Stimulated activated CD4-positive, alpha-beta T cell treated with anti-CD3 and anti-CD28 coated beads, Interleukin-15, amount 100 ng/mL, for 48 hours (primary cell): ENCODE measurements around the gene NPTX2.

Experiments
- DNase-seq, 2 donors: peaks; one replicate each; pipeline ENCODE4 v3.0.0-alpha.2; 2020; ENCODE audit warnings: low read depth in 2 of 2

The NPTX2 gene

DNA sequence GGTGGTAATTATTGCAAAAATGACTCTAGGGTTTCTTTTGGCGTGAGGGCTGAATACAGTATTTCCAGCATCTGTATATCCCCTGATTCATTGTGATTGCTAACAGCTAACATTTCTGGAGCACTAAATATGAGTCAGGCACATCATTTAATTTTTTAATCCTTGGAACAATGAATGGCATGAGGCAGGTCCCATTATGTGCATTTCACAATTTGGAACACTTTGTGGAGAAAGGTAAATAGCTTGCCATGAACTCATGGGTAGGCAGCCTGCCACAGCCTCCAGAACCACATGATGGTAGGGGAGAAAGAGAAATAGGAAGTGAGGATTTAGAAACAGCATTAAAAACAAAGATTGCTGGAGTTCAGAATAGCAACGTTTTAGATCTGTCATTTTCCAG lies 1.7 kb downstream of the NPTX2 start:
- DNase-seq = no peak

- no peak for DNase-seq
Measured at GRCh38 chr7:98619450-98620321, 2.6 kb downstream of the NPTX2 start.

- no peak for DNase-seq
Measured at GRCh38 chr7:98621573-98622482, 4.7 kb downstream of the NPTX2 start.

DNA sequence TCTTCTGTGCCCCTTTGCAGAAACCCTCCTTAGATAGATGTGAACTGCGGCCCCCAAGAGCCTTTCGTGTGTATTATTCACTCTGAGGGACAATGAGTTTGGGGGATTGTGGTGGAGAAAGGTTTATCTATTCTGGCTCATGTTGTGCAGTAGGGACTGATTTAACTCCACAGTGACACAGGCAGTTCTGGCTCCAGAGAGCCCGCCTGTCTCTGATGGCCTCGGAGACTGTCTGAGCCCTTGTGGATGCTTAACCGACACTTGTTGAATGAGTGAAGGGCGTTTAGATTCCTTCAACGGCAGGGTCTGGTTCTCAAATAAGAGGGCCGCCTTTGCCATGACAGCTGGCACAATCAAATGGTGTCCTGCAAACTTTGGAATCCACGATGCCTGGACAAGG lies 5.8 kb downstream of the NPTX2 start:
- no peak for DNase-seq

- no peak for DNase-seq
Measured at GRCh38 chr7:98624846-98625420, 7.8 kb downstream of the NPTX2 start.

- no peak for DNase-seq
Measured at GRCh38 chr7:98626460-98627412, 9.7 kb downstream of the NPTX2 start.

GRCh38 chr7:98627413-98627790 lies 10.3 kb downstream of the NPTX2 start:
- DNase-seq = no peak

- no peak for DNase-seq
Measured at GRCh38 chr7:98628418-98628817, 11.3 kb downstream of the NPTX2 start.

DNA sequence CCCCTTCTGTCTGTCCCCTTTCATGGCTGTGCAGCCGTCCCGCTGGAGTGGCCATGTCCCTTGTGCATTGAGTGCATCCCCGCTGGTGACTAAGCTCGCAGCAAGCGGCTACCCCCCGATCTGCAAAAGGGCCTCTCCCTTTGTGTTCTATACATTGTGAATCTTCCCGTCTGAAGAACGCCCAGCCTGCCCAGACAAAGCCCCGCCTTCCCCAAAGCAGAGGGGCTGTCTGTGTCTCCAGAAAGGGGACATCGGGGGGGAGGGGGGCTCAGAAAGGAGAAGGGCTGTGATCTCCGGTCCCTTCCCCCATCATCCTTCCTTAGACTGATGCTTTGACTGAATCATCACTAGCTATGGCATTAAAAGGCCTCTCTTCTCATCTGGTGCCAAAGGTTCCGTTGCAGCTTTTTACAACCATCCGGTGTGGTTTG lies 11.9 kb downstream of the NPTX2 start:
- DNase-seq = no peak

GRCh38 chr7:98630149-98630548 lies 13.1 kb downstream of the NPTX2 start:
- no peak for DNase-seq

DNA sequence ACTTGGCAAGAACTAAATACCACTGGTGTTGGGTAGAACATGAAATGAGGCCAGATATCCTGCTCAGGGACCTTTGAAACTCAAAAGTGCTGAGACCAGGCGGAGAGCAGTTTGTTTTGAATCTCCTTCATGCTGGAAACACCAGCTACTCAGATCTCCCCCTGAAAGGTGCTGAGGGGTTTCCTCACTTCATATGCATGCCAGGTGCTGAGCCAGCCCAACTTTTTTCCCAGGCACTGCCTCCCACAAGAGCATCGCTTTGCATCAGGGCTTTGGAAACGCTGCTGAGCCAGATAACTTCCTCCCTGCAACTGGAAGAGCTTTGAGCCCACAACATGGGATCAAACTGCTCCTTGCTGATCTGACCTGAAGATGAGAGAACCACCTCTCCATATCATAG lies 13.7 kb downstream of the NPTX2 start:
- no peak for DNase-seq

GRCh38 chr7:98638853-98639252 lies 21.8 kb downstream of the NPTX2 start:
- no peak for DNase-seq

- no peak for DNase-seq
Measured at GRCh38 chr7:98640375-98640774, 23.3 kb downstream of the NPTX2 start.

- DNase-seq = no peak
Measured at GRCh38 chr7:98641646-98642500, 24.8 kb downstream of the NPTX2 start.

DNA sequence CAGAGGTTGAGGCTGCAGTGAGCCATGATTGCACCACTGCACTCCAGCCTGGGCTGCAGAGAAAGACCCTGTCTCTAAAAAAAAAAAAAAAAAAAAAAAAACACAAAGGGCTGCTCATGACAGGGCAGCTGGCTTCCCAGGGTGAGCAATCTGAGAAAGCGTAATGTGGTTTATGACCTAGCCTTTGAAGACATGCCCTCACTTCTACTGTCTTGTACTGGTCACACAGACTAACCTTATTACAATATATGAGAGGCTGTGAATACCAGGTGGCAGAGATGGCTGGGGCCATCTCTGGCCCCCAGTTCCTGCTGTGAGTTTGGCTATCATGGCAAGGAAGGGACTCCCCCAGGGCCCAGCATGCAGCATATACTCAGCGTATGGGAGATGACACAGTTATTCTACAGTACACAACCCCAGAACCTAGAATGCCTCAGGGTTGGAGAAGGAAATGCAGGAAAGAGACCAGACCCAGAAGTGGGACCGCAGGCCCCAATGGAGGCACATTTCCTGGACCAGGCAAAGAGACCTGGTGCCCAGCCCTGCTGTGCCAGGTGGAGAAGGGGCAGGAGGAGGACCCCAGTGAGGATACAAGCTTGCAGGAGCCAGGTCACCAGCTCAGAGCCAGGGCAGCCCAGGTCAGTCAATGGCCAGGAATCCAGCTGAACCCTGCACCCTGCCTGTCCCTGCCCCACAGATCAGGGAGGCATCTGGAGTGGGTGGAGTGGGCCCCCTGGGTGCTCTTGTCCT lies 26.3 kb downstream of the NPTX2 start:
- no peak for DNase-seq

- DNase-seq = no peak
Measured at GRCh38 chr7:98646465-98646864, 29.4 kb downstream of the NPTX2 start.

GRCh38 chr7:98647326-98647725 lies 30.2 kb downstream of the NPTX2 start:
- DNase-seq = no peak

- DNase-seq = no peak
Measured at GRCh38 chr7:98651760-98652159, 34.7 kb downstream of the NPTX2 start.

DNA sequence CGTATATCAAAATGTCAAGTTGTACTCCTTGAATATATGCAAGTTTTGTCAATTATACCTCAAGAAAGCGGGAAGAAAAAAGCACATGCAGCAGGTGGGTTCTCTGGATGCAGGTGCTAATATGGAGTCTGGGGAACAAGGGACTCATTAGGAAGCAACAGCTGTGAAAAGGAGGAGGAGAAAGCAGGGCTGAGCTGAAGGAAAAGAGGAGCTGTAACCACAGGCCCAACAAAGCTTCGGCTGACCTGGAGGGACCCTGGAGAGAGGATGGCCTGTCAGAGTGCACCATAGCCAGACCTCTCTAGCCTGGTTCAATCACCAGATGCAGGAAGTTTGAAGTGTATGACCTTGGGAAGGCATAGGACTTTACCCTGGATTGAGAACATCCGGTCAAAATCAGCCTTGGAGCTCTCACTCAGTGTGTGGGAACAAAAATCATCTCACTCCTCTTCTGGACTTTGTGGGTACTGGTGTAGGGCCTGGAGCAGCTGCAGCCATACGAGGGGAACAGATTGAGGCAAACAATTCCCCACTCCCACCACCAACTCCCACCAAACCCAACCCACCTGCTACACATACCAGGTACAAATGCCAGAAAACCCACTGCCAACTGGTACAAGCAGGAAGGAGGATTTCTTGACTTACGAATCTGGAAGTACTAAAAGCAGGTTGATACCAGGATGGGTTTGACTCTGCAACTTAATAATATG lies 36.7 kb downstream of the NPTX2 start:
- no peak for DNase-seq
